ENCODE results near the gene RNFT1.
"Not testable (repeated sequence)": the region's sequence is repeated elsewhere in the genome, so short reads cannot be mapped to it uniquely, and the experiment has no call there.

GRCh38 chr17:59971771-59972170, 7.2 kb upstream of the RNFT1 start:
- not testable (repeated sequence) for TF ChIP-seq OVOL3, CTCF, SCRT2 (tag by site-specific recombination; IDR thresholded peaks at IDR 0.05)

Data from HEK293 (cell line).